DMS79 (cell line): ENCODE results near the gene SIAH3.
A peak's percentile ranks its signal among the peaks of the same experiment; 100 is the strongest.
"Not testable (repeated sequence)": the region's sequence is repeated elsewhere in the genome, so short reads cannot be mapped to it uniquely, and the experiment has no call there.

ENCODE experiments used
- DNase-seq: peaks from one replicate; lab custom pipeline; 2025; lab: John Stamatoyannopoulos, UW

The SIAH3 gene

GRCh38 chr13:45782327-45783045 lies 69.1 kb downstream of the SIAH3 start:
- no peak for DNase-seq

DNA sequence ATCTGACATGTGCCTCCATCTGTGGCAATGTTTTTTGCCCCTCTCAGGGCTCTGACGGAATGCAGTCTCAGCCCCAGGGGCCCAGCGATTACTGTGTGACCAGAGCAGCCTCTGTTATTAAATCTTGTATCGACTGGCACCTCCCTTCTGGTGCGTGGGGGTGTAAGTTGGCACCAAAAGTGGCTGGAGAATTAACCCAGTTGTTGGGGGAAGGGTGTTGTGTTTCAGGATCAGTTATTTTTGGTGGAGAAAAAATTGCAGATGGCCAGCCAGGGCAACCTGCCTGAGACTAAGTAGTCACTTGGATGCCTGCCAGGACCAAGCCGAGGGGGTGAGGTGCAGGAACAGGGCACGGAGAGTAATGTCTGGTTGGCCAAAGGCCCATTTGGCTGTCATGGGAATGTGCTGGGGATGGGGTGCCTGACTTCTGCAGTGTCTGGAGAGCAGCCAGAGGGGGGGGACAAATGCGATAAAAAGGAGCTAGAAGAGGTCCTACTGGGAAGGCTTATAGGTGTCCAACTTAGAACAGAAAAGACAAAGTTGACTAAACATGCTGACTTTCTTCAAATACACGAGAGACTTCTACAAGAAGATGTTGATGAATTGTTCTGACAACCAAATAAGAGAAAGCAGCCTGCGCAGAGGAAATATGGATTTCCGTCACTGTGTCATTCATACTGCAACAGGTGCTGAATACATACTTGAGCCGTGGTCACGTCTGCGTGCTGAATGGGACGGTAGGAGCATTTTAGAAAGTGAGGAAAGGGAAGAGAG lies 69.8 kb downstream of the SIAH3 start:
- DNase-seq, result peak; percentile 87

GRCh38 chr13:45779901-45780300 lies 71.7 kb downstream of the SIAH3 start:
- no peak for DNase-seq

- DNase-seq, result no peak
Measured at GRCh38 chr13:45778882-45779281, 72.7 kb downstream of the SIAH3 start.

DNA sequence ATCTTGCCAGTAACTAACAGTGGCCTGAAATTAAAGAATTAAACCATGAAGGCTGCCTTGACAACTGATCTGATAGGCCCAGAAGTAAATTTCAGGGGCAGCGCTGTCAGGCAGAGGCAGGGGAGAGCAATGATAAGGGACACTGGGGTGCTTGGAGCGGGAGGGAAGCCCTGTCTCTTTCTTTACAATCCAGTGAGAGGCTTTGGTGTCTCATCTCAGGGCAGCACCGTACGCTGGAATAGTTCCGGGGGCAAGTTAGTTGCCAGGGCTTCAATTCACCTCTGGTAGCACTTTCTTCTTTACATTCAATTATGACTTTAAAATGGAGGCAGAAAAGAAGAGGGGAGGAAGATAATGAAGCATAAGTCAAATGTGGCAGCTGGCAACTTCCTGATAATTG lies 74.8 kb downstream of the SIAH3 start:
- DNase-seq, result no peak

- no peak for DNase-seq
Measured at GRCh38 chr13:45775401-45775963, 76.1 kb downstream of the SIAH3 start.

DNA sequence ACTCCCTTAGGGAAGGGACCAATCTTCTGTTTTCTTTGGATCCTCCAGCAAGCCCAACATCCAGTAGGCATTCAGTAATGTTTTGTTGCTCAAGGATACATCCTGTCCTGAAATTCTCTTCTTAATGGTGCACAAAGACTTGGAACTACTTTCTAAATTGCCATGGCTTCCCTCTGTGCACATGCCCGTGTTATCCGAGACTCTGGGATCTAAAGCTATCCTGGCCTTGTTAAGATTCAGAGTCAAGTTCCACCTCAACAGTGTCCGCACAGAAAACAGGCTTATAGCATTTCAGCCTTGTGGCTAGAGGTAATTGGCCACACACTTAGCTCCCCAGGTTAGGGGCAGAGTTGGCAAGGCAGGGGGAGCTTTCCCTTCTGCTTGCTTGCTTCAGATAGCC lies 77.6 kb downstream of the SIAH3 start:
- no peak for DNase-seq

DNA sequence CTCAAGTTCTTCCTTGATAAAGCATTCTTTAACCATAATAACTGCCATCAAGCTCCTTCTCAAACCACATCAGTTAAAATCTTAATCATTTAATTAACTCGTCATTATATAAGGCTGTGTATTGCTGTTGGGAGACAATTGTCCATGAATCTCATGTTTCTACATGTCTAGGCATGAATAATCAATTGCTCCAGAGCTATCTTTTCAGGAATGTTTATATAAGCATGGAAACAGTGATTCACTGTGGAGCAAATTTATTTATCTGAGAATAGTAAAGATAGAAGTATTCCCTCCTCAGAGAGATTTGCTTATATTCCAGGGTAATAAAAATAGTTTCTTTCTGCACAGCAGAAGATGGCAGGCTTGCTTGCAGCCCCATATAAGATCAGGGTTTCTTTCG lies 78.3 kb downstream of the SIAH3 start:
- no peak for DNase-seq

GRCh38 chr13:45770886-45771285 lies 80.7 kb downstream of the SIAH3 start:
- DNase-seq, result no peak

DNA sequence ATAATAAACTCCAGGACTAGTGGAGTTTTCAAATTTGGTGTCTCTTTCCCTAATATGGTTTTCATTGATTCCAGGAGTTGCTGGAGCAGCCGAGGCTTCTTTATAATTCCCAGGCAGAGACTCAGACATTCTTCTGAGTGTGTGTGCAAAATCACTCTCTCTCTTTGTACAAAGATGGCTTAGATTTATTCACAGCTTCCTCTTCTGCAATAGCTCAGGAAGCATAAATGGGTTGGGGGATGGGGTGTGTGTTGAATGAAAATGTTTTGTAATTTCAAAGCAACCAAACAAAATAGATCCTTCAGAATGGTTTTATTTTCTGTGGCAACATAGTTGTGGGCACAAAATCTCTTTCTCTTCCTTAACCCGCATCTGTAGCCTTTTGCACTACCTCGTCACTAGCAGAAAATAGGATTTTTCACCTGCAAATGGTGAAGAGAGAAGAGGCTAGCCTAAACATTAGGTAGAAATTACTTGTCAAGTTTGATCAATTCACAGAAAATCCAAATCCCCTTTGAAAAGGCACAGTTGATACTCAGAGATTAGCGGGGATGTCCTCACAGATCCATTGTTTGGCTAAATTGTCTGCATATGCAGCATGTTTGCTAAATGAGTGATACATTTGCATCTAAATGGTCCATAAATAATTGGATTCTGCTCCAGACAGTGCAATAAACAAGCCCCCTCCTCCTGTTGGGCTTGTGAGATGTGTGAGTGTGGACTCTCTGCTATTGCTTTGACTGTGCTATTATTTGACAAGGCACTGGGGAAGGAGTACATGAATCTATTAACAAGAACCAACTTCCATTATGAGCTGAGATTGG lies 82.7 kb downstream of the SIAH3 start:
- DNase-seq, result no peak

GRCh38 chr13:45765464-45765863 lies 86.1 kb downstream of the SIAH3 start:
- DNase-seq, result no peak

- DNase-seq, result no peak
Measured at GRCh38 chr13:45763419-45763818, 88.1 kb downstream of the SIAH3 start.

DNA sequence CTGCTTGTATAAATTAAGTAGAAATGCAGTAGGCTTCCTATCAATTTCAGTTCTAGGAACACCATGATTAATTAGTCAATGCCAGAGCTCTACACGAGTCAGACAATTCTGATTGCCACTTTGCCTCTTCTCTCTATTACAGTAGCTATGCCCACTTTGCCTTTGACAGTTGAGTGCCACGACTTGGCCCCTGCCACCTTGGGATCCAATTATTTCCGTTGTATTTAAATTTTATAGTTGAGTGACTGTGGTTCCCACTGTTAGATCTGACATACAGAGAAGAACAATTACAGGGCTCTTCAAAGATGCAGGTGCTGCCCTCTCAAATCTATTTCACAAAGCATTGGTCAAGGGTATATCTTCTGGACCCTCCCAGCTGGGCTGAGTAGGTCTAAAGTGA lies 94.0 kb downstream of the SIAH3 start:
- not testable (repeated sequence) for DNase-seq

DNA sequence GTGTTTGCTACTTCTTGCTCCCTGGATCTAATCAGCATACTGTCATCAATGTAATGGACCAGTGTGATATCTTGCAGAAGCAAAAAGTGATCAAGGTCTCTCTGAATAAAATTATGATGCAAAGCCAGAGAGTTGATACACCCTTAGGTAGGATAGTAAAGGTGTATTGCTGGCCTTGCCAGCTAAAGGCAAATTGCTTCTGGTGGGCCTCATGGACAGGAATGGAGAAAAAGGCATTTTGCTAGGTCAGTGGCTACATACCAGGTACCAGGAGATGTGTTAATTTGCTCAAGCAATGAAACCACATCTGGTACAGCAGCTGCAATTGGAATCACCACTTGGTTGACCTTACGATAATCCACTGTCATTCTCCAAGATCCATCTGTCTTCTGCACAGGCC lies 95.1 kb downstream of the SIAH3 start:
- DNase-seq, result not testable (repeated sequence)

- no peak for DNase-seq
Measured at GRCh38 chr13:45752510-45752909, 99.0 kb downstream of the SIAH3 start.

- no peak for DNase-seq
Measured at GRCh38 chr13:45751885-45752284, 99.7 kb downstream of the SIAH3 start.

- no peak for DNase-seq
Measured at GRCh38 chr13:45750566-45750965, 101.0 kb downstream of the SIAH3 start.

GRCh38 chr13:45748941-45749759 lies 102.4 kb downstream of the SIAH3 start:
- no peak for DNase-seq

DNA sequence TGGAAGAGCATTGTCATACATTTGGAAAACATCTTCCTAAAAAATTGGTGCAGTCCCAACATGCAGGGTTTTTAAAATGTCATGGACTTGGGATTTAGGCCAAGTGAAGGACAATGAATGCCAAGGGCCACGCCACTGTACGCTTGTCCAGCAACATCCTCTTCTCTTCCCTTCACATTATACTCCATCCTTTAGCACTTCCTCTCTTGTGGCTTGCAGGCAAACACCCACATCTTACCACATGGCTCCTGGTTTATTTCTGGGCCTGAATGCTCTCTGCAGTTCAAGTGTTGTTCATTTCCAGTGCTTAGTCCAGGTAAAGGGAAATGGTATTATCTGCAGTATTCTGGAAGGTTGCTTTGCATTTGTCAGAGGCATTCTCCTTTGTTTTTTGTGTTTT lies 104.5 kb downstream of the SIAH3 start:
- no peak for DNase-seq

- no peak for DNase-seq
Measured at GRCh38 chr13:45744979-45745378, 106.6 kb downstream of the SIAH3 start.

DNA sequence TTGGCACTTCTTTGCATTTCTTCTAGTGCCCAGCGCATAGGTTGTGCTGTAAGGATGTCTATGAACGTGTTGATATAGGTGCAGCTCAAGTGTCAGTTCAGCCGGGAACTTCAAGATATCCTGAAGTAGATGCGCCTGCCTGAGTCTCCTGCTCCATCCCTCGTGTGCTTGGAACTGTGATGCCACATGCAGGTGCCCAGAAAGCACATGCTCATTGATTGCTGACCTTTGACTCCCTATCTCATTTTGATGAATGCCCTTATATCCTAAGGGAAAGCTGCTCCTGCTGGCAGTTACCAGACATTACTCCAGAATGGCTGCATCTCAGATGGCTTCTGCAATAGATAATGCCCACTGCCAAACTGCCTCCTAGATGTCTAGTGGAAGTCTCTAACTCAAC lies 108.6 kb downstream of the SIAH3 start:
- DNase-seq, result no peak
